Measurements from ENCODE around the gene DNAJC17. TPM values are rescaled to one million over a fixed set of nuclear protein-coding genes. Genes with fewer than 3 reads are reported as not detected.

Gene DNAJC17
- polyA plus RNA-seq, 3 donors = 38.1 to 40.6 (median 38.5) TPM

- DNase-seq (ENCODE audit: low read depth in 3 of 3, low spot score in 2 of 3) = no peak
Measured at GRCh38 chr15:40793216-40793989, 13.9 kb downstream of the DNAJC17 start.

- DNase-seq (ENCODE audit: low read depth in 3 of 3, low spot score in 2 of 3) = no peak
Measured at GRCh38 chr15:40792394-40792793, 14.9 kb downstream of the DNAJC17 start.

GRCh38 chr15:40790718-40791117, 16.6 kb downstream of the DNAJC17 start:
- no peak for DNase-seq (ENCODE audit: low read depth in 3 of 3, low spot score in 2 of 3)

GRCh38 chr15:40789999-40790398, 17.3 kb downstream of the DNAJC17 start:
- DNase-seq (ENCODE audit: low read depth in 3 of 3, low spot score in 2 of 3) = no peak

GRCh38 chr15:40789119-40789518, 18.2 kb downstream of the DNAJC17 start:
- DNase-seq (ENCODE audit: low read depth in 3 of 3, low spot score in 2 of 3) = no peak

- DNase-seq (ENCODE audit: low read depth in 3 of 3, low spot score in 2 of 3) = no peak
Measured at GRCh38 chr15:40787991-40788390, 19.3 kb downstream of the DNAJC17 start.

- DNase-seq (ENCODE audit: low read depth in 3 of 3, low spot score in 2 of 3) = no peak
Measured at GRCh38 chr15:40787344-40787841, 19.9 kb downstream of the DNAJC17 start.

GRCh38 chr15:40785814-40786213, 21.5 kb downstream of the DNAJC17 start:
- DNase-seq (ENCODE audit: low read depth in 3 of 3, low spot score in 2 of 3) = no peak

- no peak for DNase-seq (ENCODE audit: low read depth in 3 of 3, low spot score in 2 of 3)
Measured at GRCh38 chr15:40785164-40785563, 22.1 kb downstream of the DNAJC17 start.

GRCh38 chr15:40782609-40783227, 24.6 kb downstream of the DNAJC17 start:
- DNase-seq (ENCODE audit: low read depth in 3 of 3, low spot score in 2 of 3) = no peak

GRCh38 chr15:40776537-40777141, 30.6 kb downstream of the DNAJC17 start:
- DNase-seq (ENCODE audit: low read depth in 3 of 3, low spot score in 2 of 3) = no peak

GRCh38 chr15:40775740-40776536, 31.3 kb downstream of the DNAJC17 start:
- DNase-seq (ENCODE audit: low read depth in 3 of 3, low spot score in 2 of 3) = no peak

GRCh38 chr15:40775007-40775406, 32.3 kb downstream of the DNAJC17 start:
- no peak for DNase-seq (ENCODE audit: low read depth in 3 of 3, low spot score in 2 of 3)

GRCh38 chr15:40773902-40774301, 33.4 kb downstream of the DNAJC17 start:
- no peak for DNase-seq (ENCODE audit: low read depth in 3 of 3, low spot score in 2 of 3)

GRCh38 chr15:40773496-40773895, 33.8 kb downstream of the DNAJC17 start:
- DNase-seq (ENCODE audit: low read depth in 3 of 3, low spot score in 2 of 3) = no peak

GRCh38 chr15:40772014-40772413, 35.3 kb downstream of the DNAJC17 start:
- no peak for DNase-seq (ENCODE audit: low read depth in 3 of 3, low spot score in 2 of 3)

- DNase-seq (ENCODE audit: low read depth in 3 of 3, low spot score in 2 of 3) = no peak
Measured at GRCh38 chr15:40771242-40771641, 36.0 kb downstream of the DNAJC17 start.

GRCh38 chr15:40770147-40770721, 37.0 kb downstream of the DNAJC17 start:
- no peak for DNase-seq (ENCODE audit: low read depth in 3 of 3, low spot score in 2 of 3)

- no peak for DNase-seq (ENCODE audit: low read depth in 3 of 3, low spot score in 2 of 3)
Measured at GRCh38 chr15:40769274-40770146, 37.8 kb downstream of the DNAJC17 start, which contains the start of gene C15orf62. TSS of gene C15orf62 (plus strand) at chr15:40769980. CDS start at chr15:40770496, 516 bp downstream.

Measured in right renal cortex interstitium (tissue), 3 donors.